Right lobe of liver (tissue), 4 donors: Measurements from ENCODE around the gene LILRA5.
"Not testable (repeated sequence)": the region's sequence is repeated elsewhere in the genome, so short reads cannot be mapped to it uniquely, and the experiment has no call there.

Experiments used
- CTCF ChIP-seq, 4 donors: fragments of 200-600 bp in 3 of 4; fragments of 450-650 bp in 1 of 4; IDR thresholded peaks; one replicate each; pipeline versions ENCODE4 v1.5.1 to v1.8.0; 2016 to 2022; ENCODE audit warnings: antibody characterized with exemption in 4 of 4, mild to moderate bottlenecking in 2 of 4
- POLR2A ChIP-seq: fragments of 450-650 bp; IDR thresholded peaks from one replicate; pipeline ENCODE4 v1.6.1; 2017; ENCODE audit warnings: antibody characterized with exemption, mild to moderate bottlenecking
- donor health status: DM: no; HTN: no; CAD: no.
- donor health status: DM: no; HTN: no; CAD: no.
- donor health status: DM: no; HTN: yes; CAD: no.

- not testable (repeated sequence) for TF ChIP-seq CTCF (IDR thresholded peaks at IDR 0.05); POLR2A
Measured at GRCh38 chr19:54322295-54322694, 9.3 kb upstream of the LILRA5 start.
